Activated effector memory CD4-positive, alpha-beta T cell treated with Interleukin-2 at 50 U/mL for 16 hours (primary cell): Measurements from ENCODE around the gene TRAK1.

Experiments
- DNase-seq: peaks from one replicate; pipeline ENCODE4 v3.0.0-alpha.2; 2020

TRAK1 gene

GRCh38 chr3:42159706-42160472 is 68.7 kb downstream of the TRAK1 start:
- peak; percentile 7 for DNase-seq

DNA sequence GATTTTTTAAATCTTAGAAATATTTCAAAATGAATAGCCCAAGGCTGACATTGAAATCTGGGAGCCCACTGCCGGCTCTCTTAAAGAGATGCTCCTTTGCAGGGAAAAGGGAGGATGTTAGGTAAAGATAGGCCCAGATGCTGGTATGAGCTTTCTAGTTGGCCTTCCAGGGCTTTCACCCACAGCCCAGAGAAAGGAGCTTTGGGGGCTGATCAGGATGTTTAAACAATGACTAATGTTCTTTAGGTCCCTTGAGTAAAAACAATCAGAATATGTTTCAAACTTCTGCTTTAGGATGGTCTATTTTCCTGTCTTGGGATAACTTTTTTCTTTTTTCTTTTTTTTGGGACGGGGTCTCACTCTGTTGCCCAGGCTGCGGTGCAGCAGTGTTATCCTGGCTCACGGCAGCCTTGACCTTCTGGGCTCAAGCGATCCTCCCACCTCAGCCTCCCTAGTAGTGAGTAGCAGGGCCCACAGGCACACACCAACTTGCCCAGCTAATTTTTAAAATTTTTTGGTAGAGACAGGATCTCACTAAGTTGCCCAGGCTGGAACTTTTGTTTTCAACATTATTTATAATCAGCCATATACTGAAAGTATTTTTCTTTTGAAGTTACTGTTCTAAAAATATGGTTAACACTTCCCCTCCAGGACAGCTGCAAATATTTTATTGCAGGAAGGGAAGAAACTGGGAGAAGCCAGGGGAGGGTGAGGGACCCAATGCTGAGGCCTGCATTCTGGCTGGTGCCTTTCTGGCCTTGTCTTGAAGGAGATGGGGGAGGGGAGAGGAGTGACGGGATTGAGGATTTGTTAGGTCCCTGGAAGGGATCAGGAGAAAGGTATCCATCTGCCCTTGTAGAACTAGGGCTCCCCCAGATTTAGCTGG is 70.1 kb downstream of the TRAK1 start:
- no peak for DNase-seq

GRCh38 chr3:42162462-42162861 is 71.3 kb downstream of the TRAK1 start:
- no peak for DNase-seq

GRCh38 chr3:42163622-42164244 is 72.6 kb downstream of the TRAK1 start:
- no peak for DNase-seq

DNA sequence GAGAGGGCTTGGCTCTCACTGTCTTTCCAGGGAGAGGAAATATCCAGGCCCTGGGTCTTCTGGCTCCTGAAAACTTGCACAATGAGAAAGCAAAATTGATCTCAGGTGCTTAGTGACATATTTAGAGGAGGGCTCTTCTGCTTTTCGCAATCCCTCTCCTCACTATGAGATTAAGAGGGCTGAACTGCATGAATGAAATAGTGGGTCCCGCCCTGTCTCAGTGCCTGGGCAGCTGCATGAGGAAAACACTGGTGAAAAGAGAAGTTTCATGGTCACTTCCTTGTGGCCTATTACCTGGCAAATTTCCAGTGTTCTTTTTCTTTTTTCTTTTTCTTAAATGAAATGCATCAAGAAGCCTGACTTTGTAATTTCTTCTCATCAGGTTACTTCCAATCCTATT is 73.5 kb downstream of the TRAK1 start:
- no peak for DNase-seq

DNA sequence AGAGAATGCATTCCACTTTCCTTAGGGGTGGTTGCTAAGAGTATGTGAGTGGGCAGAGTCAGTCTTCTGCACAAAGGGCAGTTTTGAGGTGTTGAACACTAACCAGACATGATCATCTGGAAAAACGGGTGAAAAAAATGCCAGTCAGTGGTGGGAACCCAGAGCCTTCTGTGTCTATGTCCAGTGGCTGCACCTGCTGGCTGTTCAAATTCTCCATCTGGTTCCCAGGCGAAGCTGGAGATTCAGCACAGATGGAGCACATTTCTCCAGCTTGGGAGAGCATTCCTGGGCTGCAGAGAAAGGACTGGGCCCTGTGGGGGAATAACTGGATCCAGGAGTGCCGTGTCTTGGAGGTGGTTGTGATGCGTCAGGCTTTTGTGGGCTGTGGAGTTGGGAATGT is 74.1 kb downstream of the TRAK1 start:
- no peak for DNase-seq

DNA sequence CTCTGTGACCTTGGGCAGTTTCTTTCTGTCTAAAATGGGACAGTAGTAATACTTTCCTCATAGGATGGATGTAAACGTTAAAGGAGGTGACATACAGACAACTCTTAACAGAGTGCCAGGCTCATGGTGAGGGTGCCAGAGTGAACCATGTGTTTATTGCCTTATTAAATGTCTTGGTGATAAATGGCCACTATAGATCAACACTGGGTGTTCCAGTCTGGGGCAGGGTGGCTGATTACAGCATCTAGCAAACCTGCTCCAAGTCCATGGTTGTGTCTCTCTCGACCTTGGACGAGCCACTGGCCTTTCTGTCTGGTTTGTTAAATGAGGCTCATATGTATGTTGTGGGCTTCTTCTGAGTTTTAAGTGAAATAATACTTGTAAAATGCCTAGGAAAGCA is 75.1 kb downstream of the TRAK1 start:
- DNase-seq = no peak

- DNase-seq = no peak
These were observed 75.6 kb downstream of the TRAK1 start for GRCh38 chr3:42166662-42167300.

- DNase-seq = no peak
These were observed 78.5 kb downstream of the TRAK1 start for GRCh38 chr3:42169579-42170120.

- DNase-seq = no peak
These were observed 81.0 kb downstream of the TRAK1 start for GRCh38 chr3:42172047-42172654.

GRCh38 chr3:42173307-42173706 is 82.2 kb downstream of the TRAK1 start:
- no peak for DNase-seq

GRCh38 chr3:42174679-42175385 is 83.7 kb downstream of the TRAK1 start:
- DNase-seq = no peak

DNA sequence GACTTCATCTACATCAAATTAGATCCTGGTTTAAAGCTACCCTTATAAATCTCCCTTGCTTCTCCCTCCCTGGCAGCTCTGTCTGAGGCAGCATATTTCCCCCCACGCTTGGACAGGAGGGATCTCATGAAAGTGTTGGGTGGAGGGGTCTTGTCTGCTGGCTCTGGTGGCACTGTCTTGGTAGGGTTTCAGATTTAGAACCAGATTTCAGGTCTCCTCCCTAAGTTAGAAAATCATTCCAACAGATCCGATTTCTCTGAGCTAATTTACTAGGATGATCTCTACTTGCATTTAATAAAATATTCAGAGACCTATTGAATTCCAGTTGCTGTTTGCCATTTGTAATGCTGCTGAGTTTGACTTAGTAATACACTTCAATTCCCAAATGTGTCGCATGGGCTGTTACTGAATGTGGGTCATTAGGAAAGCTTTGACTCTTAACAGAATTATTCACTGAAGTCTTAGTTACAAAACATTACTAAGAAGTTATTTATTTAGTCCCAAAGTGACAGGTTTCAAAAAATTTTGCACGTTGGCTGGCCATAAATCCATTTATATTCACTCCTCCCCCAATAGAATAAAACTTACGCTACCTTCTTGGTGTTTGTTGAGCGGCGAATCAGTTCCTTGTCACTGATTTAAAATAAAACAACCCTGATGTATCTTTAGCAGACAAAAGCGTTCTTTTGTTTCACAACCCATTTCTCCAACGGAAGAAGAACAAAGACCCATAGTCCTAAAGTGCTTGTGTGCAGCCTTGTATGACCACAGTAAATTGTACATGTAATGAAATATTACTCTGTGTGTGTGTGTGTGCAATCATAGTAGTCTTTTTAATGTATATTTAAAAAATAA is 84.5 kb downstream of the TRAK1 start:
- no peak for DNase-seq

GRCh38 chr3:42176242-42177034 is 85.3 kb downstream of the TRAK1 start:
- no peak for DNase-seq

DNA sequence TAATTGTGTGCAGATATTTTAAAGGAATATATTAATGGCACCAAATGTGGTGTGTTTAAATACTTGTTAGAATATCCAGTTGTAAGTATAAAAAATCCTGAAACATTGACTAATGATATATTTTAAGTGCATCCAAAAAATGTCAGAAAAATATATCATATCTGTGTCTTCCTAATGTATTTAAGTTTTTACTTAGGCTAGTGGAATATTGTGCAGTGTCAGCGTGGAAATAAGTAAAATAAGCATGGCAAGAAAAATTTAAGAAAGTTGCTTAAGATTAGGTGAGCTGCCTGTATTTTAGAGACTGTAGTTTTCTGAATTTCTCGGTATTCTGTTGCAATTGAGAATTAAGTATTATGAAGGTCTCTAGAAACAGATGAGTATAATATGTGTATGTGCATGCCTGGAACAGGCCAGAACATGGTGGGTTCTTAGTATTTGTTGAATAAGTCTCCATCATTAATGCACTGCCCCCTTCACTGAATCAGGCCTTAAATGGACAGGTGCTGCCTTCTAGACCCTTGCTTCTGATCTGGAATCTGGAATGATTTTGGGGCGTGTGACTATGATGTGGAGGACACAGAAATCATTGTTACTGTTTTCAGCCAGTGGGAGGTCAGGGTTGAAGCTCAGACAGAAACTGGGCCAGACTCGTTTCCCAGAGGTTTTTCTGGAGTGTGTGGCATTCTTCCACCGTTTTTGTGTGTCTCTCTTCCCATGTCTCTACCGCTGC is 86.1 kb downstream of the TRAK1 start:
- DNase-seq = no peak

- no peak for DNase-seq
These were observed 86.6 kb downstream of the TRAK1 start for GRCh38 chr3:42177801-42178150.

- DNase-seq = no peak
These were observed 88.1 kb downstream of the TRAK1 start for GRCh38 chr3:42179110-42179725.

DNA sequence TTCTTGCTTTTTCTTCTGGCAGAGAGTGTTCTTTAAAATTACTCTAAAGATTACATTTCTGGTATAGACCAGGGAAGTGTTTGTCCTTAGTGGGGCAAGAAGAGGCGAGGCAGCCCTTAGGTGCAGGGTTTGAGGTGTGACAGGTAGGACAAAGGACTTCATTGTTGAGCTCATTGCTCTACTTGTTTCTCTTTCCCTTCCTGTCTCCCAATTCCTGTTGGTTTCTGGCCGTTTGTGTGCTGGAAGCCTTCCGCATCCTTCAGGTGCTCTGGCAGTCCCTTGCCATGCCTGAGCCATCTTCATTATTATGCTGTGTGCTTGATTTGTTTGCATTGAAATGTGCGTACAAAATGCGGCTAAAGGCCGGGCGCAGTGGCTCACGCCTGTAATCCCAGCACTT is 89.7 kb downstream of the TRAK1 start:
- no peak for DNase-seq

DNA sequence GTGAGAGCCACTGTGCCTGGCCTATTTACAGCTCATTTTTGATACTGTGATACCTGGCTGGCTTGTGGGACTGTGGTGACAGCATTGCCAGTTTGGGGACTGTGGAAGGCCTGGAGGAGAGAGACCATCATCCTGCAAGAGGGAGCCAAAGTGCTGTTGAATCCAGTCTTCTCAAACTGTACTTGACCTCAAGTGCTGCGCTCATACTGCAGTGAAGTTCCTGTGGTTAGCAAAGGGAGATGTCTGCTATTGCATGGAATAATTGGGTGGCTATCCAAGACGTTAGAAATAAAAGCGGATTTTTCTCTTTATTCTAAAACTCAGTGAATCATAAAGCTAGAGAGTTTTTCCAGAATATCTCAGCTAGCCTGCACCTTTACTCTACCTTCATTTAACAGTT is 91.4 kb downstream of the TRAK1 start:
- no peak for DNase-seq
